IPS-18a (cell line): ENCODE measurements around the gene PRDM16.

Experiments used
- H3K27ac ChIP-seq: one replicate; pipeline ENCODE4 v1.5.1; 2013; ENCODE audit warnings: low read length
- H3K27me3 ChIP-seq: one replicate; pipeline ENCODE4 v1.6.1; 2013; ENCODE audit warnings: mild to moderate bottlenecking, low read length; ENCODE audit not compliant: control insufficient read depth, insufficient read depth
- H3K36me3 ChIP-seq: one replicate; pipeline ENCODE4 v1.6.1; 2013; ENCODE audit warnings: low read depth, low read length; ENCODE audit not compliant: control insufficient read depth
- H3K4me1 ChIP-seq: one replicate; pipeline ENCODE4 v1.6.1; 2013; ENCODE audit warnings: low read depth, low read length; ENCODE audit not compliant: control insufficient read depth
- H3K4me3 ChIP-seq: one replicate; pipeline ENCODE4 v1.5.1; 2013; ENCODE audit warnings: low read length
- H3K9ac ChIP-seq: one replicate; pipeline ENCODE4 v1.6.1; 2013; ENCODE audit warnings: mild to moderate bottlenecking, low read length, moderate library complexity
- H3K9me3 ChIP-seq: one replicate; pipeline ENCODE4 v1.6.1; 2013; ENCODE audit warnings: low read depth, low read length; ENCODE audit not compliant: control insufficient read depth

Gene PRDM16

GRCh38 chr1:3092530-3092929, 23.5 kb downstream of the PRDM16 start:
- Histone ChIP-seq H3K4me1 (no peaks in the 10 kb centered on the region), H3K27me3 (no peaks in the 10 kb centered on the region), H3K9ac (no peak overlapping the region), H3K4me3 (no peak overlapping the region), H3K27ac (no peak overlapping the region), H3K36me3 (no peaks in the 10 kb centered on the region), H3K9me3 (no peaks in the 10 kb centered on the region)

GRCh38 chr1:3093898-3094626, 25.1 kb downstream of the PRDM16 start:
- Histone ChIP-seq H3K36me3 (no peaks in the 10 kb centered on the region), H3K9ac (no peak overlapping the region), H3K27me3 (no peaks in the 10 kb centered on the region), H3K4me1 (no peaks in the 10 kb centered on the region), H3K27ac (no peak overlapping the region), H3K9me3 (no peaks in the 10 kb centered on the region), H3K4me3 (no peak overlapping the region)

GRCh38 chr1:3094863-3095780, 26.1 kb downstream of the PRDM16 start:
- Histone ChIP-seq H3K27me3 (no peaks in the 10 kb centered on the region), H3K4me3 (no peak overlapping the region), H3K36me3 (no peaks in the 10 kb centered on the region), H3K9ac (no peak overlapping the region), H3K4me1 (no peaks in the 10 kb centered on the region), H3K27ac (no peak overlapping the region), H3K9me3 (no peaks in the 10 kb centered on the region)

GRCh38 chr1:3096345-3096744, 27.3 kb downstream of the PRDM16 start:
- no peak overlapping the region for H3K4me3 ChIP-seq
- H3K9me3 ChIP-seq: no peaks in the 10 kb centered on the region
- no peaks in the 10 kb centered on the region for H3K36me3 ChIP-seq
- H3K27me3 ChIP-seq: no peaks in the 10 kb centered on the region
- no peaks in the 10 kb centered on the region for H3K4me1 ChIP-seq
- H3K9ac ChIP-seq: no peak overlapping the region
- no peak overlapping the region for H3K27ac ChIP-seq

- Histone ChIP-seq H3K9ac (no peak overlapping the region), H3K27me3 (no peaks in the 10 kb centered on the region), H3K27ac (no peak overlapping the region), H3K4me3 (no peak overlapping the region), H3K4me1 (no peaks in the 10 kb centered on the region), H3K9me3 (no peaks in the 10 kb centered on the region), H3K36me3 (no peaks in the 10 kb centered on the region)
Measured at GRCh38 chr1:3097231-3097630, 28.2 kb downstream of the PRDM16 start.

- H3K27me3 ChIP-seq: no peaks in the 10 kb centered on the region
- no peaks in the 10 kb centered on the region for H3K4me1 ChIP-seq
Measured at GRCh38 chr1:3097861-3098260, 28.9 kb downstream of the PRDM16 start.

GRCh38 chr1:3099861-3100260, 30.9 kb downstream of the PRDM16 start:
- Histone ChIP-seq H3K9me3 (no peaks in the 10 kb centered on the region), H3K27ac (no peak overlapping the region), H3K27me3 (no peaks in the 10 kb centered on the region), H3K36me3 (no peaks in the 10 kb centered on the region), H3K9ac (no peak overlapping the region), H3K4me3 (no peak overlapping the region), H3K4me1 (peaks cover 11% of the 10 kb centered on the region)

More at GRCh38 chr1:3097861-3098260, 28.9 kb downstream of the PRDM16 start:
- no peaks in the 10 kb centered on the region for H3K9me3 ChIP-seq
- no peaks in the 10 kb centered on the region for H3K36me3 ChIP-seq
- no peak overlapping the region for H3K27ac ChIP-seq
- no peak overlapping the region for H3K4me3 ChIP-seq
- no peak overlapping the region for H3K9ac ChIP-seq

GRCh38 chr1:3101124-3101939, 32.3 kb downstream of the PRDM16 start:
- H3K27ac ChIP-seq: no peak overlapping the region
- H3K27me3 ChIP-seq: no peaks in the 10 kb centered on the region

GRCh38 chr1:3102641-3103040, 33.6 kb downstream of the PRDM16 start:
- H3K4me1 ChIP-seq: peaks cover 23% of the 10 kb centered on the region
- H3K9me3 ChIP-seq: no peaks in the 10 kb centered on the region
- H3K9ac ChIP-seq: no peak overlapping the region
- no peak overlapping the region for H3K27ac ChIP-seq
- H3K36me3 ChIP-seq: no peaks in the 10 kb centered on the region
- no peak overlapping the region for H3K4me3 ChIP-seq
- no peaks in the 10 kb centered on the region for H3K27me3 ChIP-seq

More at GRCh38 chr1:3101124-3101939, 32.3 kb downstream of the PRDM16 start:
- Histone ChIP-seq H3K4me3 (no peak overlapping the region), H3K9ac (no peak overlapping the region), H3K4me1 (peaks cover 23% of the 10 kb centered on the region), H3K9me3 (no peaks in the 10 kb centered on the region), H3K36me3 (no peaks in the 10 kb centered on the region)

- peaks cover 23% of the 10 kb centered on the region for H3K4me1 ChIP-seq
- H3K27ac ChIP-seq: no peak overlapping the region
- H3K9me3 ChIP-seq: no peaks in the 10 kb centered on the region
- no peaks in the 10 kb centered on the region for H3K27me3 ChIP-seq
- H3K9ac ChIP-seq: no peak overlapping the region
- no peaks in the 10 kb centered on the region for H3K36me3 ChIP-seq
- no peak overlapping the region for H3K4me3 ChIP-seq
Measured at GRCh38 chr1:3103967-3104677, 35.1 kb downstream of the PRDM16 start.
